Stimulated activated memory B cell treated with anti-CD40 and anti-IgM and Interleukin-4, amounts not matched to agents 10 μg/mL and 1 μg/mL and 100 μg/mL, for 72 hours (primary cell): ENCODE data around the gene JAG1.

Source experiments
- ATAC-seq: fragments of 150-1000 bp; cut with Tn5 transposase; 2 replicates; pipeline ENCODE4 v1.10.0; 2021
- H3K27ac Mint-ChIP-seq: one replicate; pipeline ENCODE4 v1.8.0; 2022; ENCODE audit warnings: mild to moderate bottlenecking, mixed read lengths
- H3K27me3 Mint-ChIP-seq: one replicate; pipeline ENCODE4 v1.8.0; 2022; ENCODE audit warnings: mixed read lengths
- H3K36me3 Mint-ChIP-seq: one replicate; pipeline ENCODE4 v1.8.0; 2022; ENCODE audit warnings: mixed read lengths
- H3K4me1 Mint-ChIP-seq: one replicate; pipeline ENCODE4 v1.8.0; 2022; ENCODE audit warnings: mixed read lengths
- H3K4me3 Mint-ChIP-seq: one replicate; pipeline ENCODE4 v1.8.0; 2022; ENCODE audit warnings: mild to moderate bottlenecking, moderate library complexity, mixed read lengths
- H3K9me3 Mint-ChIP-seq: one replicate; pipeline ENCODE4 v1.8.0; 2022; ENCODE audit warnings: mixed read lengths

The JAG1 gene

DNA sequence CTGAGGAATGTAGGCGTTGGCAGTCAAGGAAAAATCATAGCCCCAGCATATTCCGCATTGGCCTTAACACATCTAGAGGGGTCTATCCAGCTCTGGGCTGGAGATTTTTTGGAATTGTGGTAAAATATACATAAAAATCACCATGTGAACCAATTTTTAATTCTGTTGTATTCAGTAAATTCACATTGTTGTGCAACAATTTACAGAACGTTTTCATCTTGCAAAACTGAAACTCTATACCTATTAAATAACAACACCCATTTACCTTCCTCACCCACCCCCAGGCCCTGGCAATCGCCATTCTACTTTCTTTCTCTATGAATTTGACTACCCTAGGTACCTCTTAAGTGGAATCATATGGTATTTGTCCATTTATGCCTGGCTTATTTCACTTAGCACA is 6.8 kb upstream of the JAG1 start:
- Mint-ChIP-seq H3K27ac (no peak overlapping the region), H3K4me1 (no peaks in the 10 kb centered on the region), H3K4me3 (no peak overlapping the region), H3K9me3 (no peaks in the 10 kb centered on the region), H3K27me3 (peaks cover 38% of the 10 kb centered on the region), H3K36me3 (no peaks in the 10 kb centered on the region)
- no peak for ATAC-seq

DNA sequence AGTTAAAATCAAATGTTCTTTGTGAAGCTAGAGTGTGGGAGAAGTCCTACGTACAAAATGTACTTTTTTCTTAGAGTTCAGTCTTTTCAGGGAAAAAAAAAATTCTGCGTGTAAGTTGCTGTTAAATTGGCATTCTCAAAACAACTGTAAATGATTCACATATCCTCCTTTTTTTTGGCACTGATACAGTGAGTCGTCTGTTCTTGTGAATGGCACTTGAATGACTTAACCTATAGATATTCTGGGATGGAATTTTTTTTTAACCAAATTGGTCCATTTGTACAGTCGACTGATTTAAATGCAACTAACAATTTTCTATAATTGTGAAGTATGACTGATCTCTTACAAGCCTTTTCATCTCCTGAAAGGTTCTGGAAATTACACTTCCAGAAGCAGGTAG is 5.5 kb upstream of the JAG1 start:
- Mint-ChIP-seq H3K9me3 (no peaks in the 10 kb centered on the region), H3K27me3 (peaks cover 49% of the 10 kb centered on the region), H3K4me1 (peaks cover 6% of the 10 kb centered on the region), H3K4me3 (no peak overlapping the region), H3K27ac (no peak overlapping the region), H3K36me3 (no peaks in the 10 kb centered on the region)
- ATAC-seq: no peak

DNA sequence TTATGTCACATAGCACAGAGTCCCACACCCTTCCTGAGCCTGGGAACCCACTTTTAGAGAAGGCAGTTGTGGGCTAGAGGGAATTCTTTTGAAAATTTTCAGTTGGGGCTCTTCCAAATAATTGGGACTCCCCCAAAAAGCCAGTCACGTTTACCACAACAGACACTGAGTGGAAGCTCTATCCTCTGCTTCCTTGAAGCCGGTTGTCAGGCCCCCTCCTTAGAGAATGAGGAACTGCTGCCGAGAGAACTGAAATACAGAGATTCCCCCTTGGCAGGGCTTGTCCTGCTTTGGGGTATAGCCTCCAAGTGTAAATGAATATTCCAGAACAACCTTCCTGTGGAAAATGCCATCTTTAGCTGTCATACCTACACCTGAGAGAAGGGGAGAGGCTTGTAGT is 2.7 kb upstream of the JAG1 start:
- no peaks in the 10 kb centered on the region for H3K36me3 Mint-ChIP-seq
- H3K9me3 Mint-ChIP-seq: no peaks in the 10 kb centered on the region
- H3K27me3 Mint-ChIP-seq: peaks cover 71% of the 10 kb centered on the region
- H3K4me1 Mint-ChIP-seq: peaks cover 28% of the 10 kb centered on the region
- H3K4me3 Mint-ChIP-seq: no peak overlapping the region
- ATAC-seq: no peak
- H3K27ac Mint-ChIP-seq: no peak overlapping the region

DNA sequence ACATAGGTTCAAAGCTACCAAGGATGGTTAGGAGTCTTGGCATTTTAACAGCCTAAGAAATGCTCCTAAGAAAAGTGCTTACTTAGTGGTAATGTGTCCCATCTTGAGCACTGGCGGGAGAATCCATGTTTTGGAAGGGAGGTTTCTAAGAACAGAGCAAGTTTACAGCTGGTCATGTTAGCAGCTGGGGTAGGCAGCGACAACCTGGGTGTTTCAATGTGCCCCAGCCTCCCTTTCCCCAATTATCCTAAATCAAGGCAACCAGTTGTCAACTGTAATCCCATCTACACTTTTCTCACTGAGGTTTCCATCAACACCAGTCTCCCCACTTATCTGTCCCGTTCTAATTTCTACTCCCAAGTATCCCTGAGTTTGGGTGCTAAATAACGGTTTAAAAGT is 1.6 kb upstream of the JAG1 start:
- Mint-ChIP-seq H3K36me3 (no peaks in the 10 kb centered on the region), H3K27ac (no peak overlapping the region), H3K9me3 (no peaks in the 10 kb centered on the region), H3K4me3 (no peak overlapping the region), H3K4me1 (peaks cover 39% of the 10 kb centered on the region), H3K27me3 (peaks cover 76% of the 10 kb centered on the region)
- ATAC-seq: no peak

DNA sequence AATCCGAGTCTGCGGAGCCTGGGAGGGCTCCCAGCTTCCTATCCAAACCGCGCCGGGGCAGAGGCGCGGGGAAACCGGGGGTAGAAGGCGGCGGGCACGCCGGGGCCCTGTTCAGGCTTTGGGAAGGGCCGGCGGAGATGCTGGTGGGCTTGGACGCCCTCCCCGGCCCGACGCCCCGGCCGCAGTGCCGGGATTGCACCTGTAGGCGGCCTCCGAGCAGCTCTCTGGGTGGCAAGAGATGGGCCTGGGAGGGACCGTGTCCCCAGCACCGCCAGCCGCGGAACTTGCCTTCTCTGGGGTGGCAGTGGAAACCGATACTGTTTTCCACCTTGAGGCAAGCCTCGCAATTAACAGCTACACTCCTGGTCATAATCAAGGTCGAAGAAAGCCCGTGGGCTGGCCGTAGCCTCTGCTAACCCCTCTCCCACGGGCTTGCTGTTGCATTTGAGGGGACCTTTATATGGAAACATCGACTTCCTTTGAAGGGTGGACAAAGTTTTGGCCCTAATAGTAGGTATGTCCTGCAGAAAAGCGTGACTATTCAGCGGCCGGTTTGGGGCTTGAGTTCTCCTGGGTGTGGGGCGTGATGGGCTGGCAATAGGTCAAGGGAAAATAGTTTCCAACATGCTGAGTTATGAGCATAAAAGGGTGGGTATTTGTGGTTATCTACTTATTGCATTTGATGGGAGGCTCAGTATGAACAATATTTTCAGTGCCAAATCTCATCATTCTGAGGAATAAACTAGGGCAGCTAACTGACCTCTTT is 1.1 kb upstream of the JAG1 start:
- Mint-ChIP-seq H3K27me3 (peaks cover 77% of the 10 kb centered on the region), H3K36me3 (no peaks in the 10 kb centered on the region), H3K9me3 (no peaks in the 10 kb centered on the region), H3K4me1 (peaks cover 43% of the 10 kb centered on the region), H3K27ac (no peak overlapping the region), H3K4me3 (peak overlapping the region; percentile 4)
- ATAC-seq: peak; percentile 58

DNA sequence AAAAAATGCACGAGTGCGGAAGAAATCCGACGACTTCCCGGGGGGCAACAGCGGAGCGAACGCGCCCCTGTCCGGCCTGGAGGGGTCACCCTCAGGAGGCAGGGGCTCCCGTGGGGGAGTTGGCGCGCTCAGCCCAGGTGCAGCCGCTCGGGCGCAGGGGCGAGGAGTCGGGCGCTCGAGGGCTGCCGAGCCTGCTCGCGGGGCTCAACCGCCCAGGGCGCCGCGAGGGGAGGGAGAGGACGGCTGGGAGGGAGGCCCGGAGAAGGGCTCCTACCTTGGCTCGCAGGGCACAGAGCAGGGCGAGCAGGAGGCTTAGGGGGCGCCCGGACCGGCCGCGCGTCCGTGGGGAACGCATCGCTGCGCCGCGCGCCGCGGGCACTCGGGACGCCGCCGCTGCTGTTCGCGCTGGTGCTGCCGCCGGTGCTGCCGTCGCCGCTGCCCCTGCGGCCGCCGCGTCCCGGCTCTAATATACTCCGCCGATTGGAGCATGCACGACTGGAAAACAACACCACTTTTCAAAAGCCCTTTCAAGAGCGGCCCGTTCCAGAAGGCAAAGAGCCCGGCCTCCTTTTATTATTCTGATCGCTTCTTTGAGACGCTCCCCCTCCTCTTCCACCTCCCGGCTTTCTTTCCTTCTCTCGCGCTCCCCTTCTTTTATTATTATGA is 490 bp downstream of the JAG1 start:
- no peak for ATAC-seq
- Mint-ChIP-seq H3K9me3 (no peaks in the 10 kb centered on the region), H3K4me1 (peaks cover 43% of the 10 kb centered on the region), H3K27me3 (peaks cover 69% of the 10 kb centered on the region), H3K4me3 (peak overlapping the region; percentile 74), H3K36me3 (no peaks in the 10 kb centered on the region), H3K27ac (peak overlapping the region; percentile 60)

DNA sequence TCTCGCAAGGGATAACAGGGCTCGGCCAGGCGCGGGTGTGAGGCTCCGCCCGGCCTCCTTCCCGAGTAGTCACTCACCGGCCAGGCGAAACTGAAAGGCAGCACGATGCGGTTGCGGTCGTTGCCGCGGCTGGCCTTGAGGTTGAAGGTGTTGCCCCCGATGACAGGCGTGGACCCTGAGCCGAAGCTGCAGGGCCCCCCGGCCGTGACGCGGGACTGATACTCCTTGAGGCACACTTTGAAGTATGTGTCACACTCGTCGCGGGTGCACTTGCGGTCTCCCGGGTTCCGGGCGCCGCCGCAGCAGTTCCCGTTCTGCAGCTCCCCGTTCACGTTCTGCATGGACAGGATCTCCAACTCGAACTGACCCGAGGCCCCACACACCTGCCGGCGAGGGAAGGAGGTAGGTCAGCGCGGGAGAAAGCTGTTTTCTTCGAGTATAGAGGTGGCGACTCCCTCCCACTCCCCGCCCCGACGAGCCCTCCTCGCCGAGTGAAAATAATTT is 1.1 kb downstream of the JAG1 start:
- H3K27ac Mint-ChIP-seq: no peak overlapping the region
- H3K4me1 Mint-ChIP-seq: peaks cover 43% of the 10 kb centered on the region
- H3K4me3 Mint-ChIP-seq: peak overlapping the region; percentile 68
- H3K27me3 Mint-ChIP-seq: peaks cover 63% of the 10 kb centered on the region
- no peaks in the 10 kb centered on the region for H3K9me3 Mint-ChIP-seq
- no peak for ATAC-seq
- no peaks in the 10 kb centered on the region for H3K36me3 Mint-ChIP-seq

DNA sequence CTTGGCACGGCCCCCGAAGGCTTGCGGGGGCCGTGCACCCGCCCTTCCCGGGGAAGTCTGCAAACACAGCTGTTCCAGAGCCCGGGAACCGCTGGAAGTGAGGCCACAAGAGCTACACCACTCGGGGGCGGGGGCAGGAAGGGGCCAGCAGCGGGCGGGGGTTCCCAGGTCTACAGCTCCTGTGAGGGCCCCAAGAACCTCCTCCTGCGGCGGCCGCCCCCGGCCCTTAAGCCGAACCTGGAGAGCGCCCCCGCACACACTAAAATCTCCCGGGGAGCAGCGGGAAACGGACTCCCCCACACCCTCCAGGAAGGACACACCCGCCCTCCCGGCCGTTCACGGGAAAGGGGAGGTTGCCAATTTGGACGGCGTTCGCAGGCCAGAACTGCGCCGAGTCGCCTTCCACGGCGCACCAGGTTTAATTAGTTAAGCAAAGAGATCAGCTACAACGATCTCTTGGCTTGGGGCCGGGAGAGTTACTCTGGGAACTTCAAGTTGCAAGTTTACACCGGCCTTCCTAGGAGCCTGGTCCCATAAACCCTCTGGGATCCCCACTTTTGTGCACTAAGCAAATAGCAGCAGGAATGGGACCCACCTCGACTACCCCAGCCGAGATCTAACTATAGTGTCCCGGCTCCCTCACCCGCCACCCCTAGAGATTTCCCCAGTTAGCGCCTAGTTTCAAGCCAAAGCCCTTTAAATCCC is 1.7 kb downstream of the JAG1 start:
- Mint-ChIP-seq H3K27ac (no peak overlapping the region), H3K4me3 (peak overlapping the region; percentile 68), H3K4me1 (peaks cover 43% of the 10 kb centered on the region), H3K9me3 (no peaks in the 10 kb centered on the region), H3K36me3 (no peaks in the 10 kb centered on the region), H3K27me3 (peaks cover 57% of the 10 kb centered on the region)
- ATAC-seq: no peak

DNA sequence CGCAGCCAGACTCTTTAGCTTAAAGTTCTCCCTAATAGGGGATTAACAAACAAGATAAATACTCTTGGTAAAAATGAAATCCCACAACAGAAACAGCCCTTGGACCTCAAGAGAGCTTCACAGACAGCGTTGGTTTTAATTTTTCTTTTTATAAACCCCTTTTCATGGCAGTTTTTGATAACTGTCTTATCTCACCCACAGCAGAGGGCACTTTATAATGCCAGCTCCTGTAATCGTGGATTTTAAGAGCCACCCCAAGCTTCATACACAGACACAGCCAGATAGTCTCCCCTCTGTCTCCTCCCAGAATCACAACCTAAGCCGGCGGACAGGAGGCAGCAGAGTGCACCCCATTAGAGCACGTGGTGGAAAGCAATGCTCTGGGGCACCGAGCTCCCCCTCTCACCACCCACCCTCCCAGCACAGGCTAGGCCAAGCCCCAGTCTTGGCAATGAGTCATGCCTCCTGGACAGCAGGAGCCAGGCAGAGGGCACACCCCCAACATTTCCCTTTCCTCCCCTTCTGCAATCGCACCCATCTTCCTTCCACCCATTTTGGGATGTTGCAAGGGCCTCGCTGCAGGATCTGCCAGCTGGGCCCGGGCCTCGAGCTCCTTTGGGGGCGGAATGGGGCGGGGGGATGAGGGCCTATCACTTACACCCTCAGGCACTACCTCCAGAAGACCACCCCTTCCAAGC is 2.4 kb downstream of the JAG1 start:
- no peaks in the 10 kb centered on the region for H3K9me3 Mint-ChIP-seq
- H3K27me3 Mint-ChIP-seq: peaks cover 58% of the 10 kb centered on the region
- no peak for ATAC-seq
- peaks cover 43% of the 10 kb centered on the region for H3K4me1 Mint-ChIP-seq
- no peak overlapping the region for H3K27ac Mint-ChIP-seq
- peak overlapping the region; percentile 29 for H3K4me3 Mint-ChIP-seq
- no peaks in the 10 kb centered on the region for H3K36me3 Mint-ChIP-seq

DNA sequence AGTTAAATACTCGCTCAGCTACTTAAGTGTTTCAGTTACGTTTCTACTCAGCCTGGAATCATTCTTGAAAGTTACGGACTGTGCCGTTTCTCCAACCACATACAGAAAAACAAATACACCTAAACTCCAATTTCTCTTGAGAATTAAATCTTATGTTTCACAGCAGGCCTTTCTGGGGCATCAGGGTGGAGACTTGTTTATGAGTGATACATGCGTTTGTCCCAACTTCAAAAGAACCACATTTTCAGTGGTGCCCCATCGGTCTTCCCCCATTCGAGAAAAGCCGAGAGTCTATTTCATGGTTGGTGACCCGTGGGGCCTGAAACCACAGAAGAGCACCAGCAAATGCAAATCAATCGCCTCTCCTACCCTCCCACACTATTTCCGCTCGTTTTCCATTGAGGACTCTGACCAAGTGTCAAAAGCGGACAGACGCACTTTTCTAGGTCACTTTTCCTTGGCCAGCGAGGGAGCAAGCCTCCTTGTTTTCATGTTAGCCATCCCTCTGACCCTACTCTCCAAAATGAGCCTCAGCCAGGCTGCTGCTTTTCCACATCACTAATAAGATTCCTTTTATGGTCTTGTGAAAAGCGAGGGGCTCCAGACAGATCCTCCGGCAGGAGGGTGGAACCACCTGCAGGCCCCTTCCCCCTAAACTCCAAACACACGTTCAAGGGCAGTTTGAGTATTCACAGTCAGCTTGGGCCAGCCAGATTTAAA is 3.1 kb downstream of the JAG1 start:
- H3K27me3 Mint-ChIP-seq: peaks cover 59% of the 10 kb centered on the region
- peaks cover 43% of the 10 kb centered on the region for H3K4me1 Mint-ChIP-seq
- H3K36me3 Mint-ChIP-seq: no peaks in the 10 kb centered on the region
- no peaks in the 10 kb centered on the region for H3K9me3 Mint-ChIP-seq
- ATAC-seq: peak; percentile 46
- H3K4me3 Mint-ChIP-seq: peak overlapping the region; percentile 38
- H3K27ac Mint-ChIP-seq: no peak overlapping the region

DNA sequence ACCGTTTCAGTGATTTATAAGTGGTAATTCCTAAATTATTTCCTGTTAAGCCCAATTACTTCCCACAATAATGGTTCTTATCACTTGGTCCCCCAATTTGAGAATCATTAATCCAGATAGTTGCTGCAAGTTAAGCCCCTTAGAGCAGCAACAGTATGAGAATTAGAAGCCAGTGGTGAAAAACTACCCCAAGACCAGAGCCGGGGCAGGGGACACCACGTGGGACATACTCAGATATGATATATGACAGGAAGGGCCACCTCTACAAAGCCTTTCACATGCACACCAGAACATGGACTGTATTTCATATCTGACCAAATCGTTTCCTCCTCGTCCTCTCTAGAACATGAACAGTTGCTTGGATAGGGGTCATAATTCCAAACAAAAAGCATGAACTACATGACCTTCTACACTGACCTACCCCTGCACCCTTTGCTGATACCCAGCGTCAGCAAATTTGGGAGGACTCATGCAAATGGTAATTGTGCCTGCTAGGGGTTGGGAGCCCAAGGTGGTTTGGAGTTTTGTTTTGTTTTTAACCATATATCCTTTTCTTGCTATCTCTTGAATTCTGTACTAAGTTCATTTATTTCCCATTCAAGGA is 3.9 kb downstream of the JAG1 start:
- H3K4me1 Mint-ChIP-seq: peaks cover 40% of the 10 kb centered on the region
- H3K36me3 Mint-ChIP-seq: no peaks in the 10 kb centered on the region
- H3K27ac Mint-ChIP-seq: no peak overlapping the region
- ATAC-seq: no peak
- no peak overlapping the region for H3K4me3 Mint-ChIP-seq
- no peaks in the 10 kb centered on the region for H3K9me3 Mint-ChIP-seq
- H3K27me3 Mint-ChIP-seq: peaks cover 58% of the 10 kb centered on the region

DNA sequence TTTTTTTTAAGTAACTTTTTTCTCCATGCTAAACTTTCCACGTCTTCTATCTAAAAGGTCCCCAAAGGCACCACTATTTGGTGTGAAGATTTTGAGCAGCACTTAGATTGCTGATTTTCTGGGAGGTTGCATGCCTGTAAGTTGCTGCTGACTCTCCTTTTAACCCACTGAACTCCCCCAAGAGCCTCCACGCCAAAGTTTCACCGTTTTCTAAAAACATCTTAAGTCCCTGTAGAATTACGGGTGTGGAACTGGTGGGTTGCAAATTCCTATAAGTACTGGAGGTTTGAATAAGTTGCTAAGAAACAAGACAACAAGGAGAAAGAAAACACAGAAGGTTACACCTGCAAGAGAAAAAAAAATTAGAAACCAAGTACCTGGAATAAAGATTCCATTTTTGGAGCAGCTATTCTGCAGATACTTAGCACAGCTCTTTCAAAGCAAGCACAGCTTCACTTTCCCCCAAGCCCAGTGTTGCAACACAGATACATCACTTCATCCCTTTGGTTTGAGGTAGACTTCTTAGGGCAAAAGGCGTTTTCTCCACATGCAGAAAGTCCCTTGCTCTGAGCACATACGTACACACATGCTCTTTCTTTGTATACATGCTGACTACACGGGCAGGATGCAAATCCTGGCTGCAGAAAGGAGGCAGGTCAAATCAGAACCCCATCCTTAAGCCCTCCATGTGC is 5.0 kb downstream of the JAG1 start:
- H3K27me3 Mint-ChIP-seq: peaks cover 60% of the 10 kb centered on the region

DNA sequence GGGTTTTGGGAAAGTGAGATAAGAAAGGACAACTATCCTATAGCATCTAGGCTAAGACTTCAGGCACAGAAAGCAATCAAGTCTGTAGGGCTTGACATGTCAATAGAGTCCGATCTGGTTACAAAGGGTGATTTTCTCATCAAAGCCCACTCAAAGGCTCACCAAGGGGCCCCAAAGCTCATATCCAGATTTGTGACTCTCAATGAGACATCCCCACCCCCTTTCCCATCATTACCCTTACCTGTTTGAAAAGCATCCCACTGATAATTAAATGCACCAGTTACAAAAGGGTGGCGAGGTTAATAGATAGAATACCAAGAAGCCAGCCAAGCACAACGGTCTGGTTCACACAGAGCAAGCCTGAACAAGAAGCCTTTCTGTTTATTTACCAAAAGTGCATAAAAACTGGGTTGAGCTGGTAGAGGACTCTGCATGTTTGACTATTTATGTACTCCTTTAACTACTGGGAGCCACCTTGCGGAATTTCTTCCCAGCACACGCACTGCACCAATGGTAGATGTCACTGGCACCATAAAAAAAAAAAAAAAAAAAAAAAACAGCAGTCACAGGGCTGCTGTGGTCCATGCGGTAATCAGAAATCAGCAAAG is 6.1 kb downstream of the JAG1 start:
- Mint-ChIP-seq H3K27me3 (peaks cover 61% of the 10 kb centered on the region), H3K36me3 (no peaks in the 10 kb centered on the region), H3K27ac (no peak overlapping the region), H3K4me1 (peaks cover 33% of the 10 kb centered on the region), H3K9me3 (no peaks in the 10 kb centered on the region), H3K4me3 (no peak overlapping the region)
- no peak for ATAC-seq

More for the DNA sequence above, 5.0 kb downstream of the JAG1 start:
- H3K9me3 Mint-ChIP-seq: no peaks in the 10 kb centered on the region
- H3K27ac Mint-ChIP-seq: no peak overlapping the region
- H3K4me3 Mint-ChIP-seq: no peak overlapping the region
- H3K4me1 Mint-ChIP-seq: peaks cover 34% of the 10 kb centered on the region
- no peaks in the 10 kb centered on the region for H3K36me3 Mint-ChIP-seq
- no peak for ATAC-seq

DNA sequence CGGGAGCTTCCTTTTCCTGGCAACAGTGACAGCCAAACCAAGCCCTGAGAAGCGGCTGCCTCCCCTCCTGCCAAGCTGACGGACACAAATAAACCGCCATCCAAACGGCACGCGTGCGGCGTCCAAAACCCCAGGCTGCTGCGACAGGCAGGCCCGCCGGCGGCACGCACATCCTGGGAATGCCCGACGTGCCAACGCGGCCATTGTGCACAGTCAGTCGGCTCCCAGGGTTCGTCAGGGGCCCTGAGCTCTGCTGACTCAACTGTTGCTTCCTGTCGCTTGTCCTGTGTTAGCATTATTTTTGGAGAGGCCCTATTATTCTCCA is 6.8 kb downstream of the JAG1 start:
- no peaks in the 10 kb centered on the region for H3K36me3 Mint-ChIP-seq
- H3K27me3 Mint-ChIP-seq: peaks cover 61% of the 10 kb centered on the region
- H3K4me1 Mint-ChIP-seq: peaks cover 28% of the 10 kb centered on the region
- H3K4me3 Mint-ChIP-seq: no peak overlapping the region
- no peak for ATAC-seq
- no peaks in the 10 kb centered on the region for H3K9me3 Mint-ChIP-seq
- H3K27ac Mint-ChIP-seq: no peak overlapping the region
